Activated naive CD4-positive, alpha-beta T cell treated with anti-CD3 and anti-CD28 coated beads, Interleukin-2, amount 50 U/mL, for 16 hours (primary cell): ENCODE data around the gene FAM227B.
"Not testable (repeated sequence)": the region's sequence is repeated elsewhere in the genome, so short reads cannot be mapped to it uniquely, and the experiment has no call there.

Source experiments
- DNase-seq: peaks from one replicate; pipeline ENCODE4 v3.0.0-alpha.2; 2020

The FAM227B gene, protein sequence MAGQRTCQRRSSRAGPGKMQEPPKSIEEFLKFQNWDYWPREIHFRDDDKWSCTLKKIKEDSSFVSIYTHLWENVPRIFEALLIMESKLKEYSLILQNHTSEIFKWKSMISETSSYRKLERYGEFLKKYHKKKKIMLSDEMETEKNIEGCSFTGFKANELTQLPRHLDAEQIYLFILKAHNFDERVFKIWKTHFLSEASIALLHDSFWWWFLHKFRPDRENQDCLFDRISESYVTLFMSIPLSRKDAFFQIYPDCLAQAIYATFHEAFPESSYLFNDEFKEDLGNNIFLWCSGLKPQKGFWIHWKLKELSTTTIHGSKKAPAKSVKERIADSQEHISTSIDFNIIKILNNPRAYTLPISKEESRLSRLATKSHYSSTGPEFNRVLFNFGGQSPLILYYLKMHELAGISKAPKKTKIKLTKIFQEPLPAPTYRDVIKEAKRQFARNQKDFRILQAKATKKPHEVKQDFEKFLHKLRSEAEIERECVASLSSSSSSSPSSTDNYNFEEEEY

DNA sequence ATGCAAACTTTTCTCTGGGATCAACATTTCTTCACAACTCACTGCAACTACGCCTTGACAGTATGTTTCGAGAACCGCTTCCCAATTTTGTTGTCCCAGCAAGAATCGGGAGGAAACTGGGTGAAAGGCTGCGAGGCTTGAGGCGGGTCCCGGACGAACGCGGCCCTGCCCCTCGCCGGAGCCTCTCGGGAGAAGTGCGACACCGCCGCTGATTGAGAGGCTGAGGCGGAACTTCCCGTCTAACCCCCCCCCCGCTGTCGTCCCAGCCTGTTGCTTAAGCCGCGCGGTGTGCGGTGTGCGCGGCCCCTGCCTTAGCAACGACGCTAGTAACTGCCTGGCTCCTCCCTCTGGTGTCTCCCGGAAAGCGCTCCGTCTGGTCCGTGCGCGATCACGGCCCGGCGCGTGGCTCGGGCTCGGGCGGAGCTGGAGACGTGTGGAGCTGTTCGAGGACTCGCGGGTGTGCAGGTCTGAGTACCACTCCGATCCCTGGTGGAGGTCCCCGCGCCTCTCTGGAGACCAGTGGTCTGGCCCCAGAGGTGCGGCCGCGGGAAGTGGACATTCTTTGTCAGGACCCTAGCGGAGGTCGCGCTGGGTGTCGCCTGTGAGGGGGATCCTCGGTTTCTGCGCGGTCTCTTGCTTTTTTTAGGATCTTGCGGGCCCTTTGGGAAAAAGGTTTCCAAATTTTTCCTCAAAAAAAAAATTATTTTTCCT lies at the start of gene FAM227B, which contains the start of gene DTWD1:
Gene FAM227B (minus strand): TSS at position 161 of the 711 bp plus-strand sequence. CDS start 5,647 bp downstream, outside the sequence.
Gene DTWD1 (plus strand): TSS at position 391 of the 711 bp plus-strand sequence. CDS start 4,120 bp downstream, outside the sequence.
- DNase-seq: peak; percentile 91

DNA sequence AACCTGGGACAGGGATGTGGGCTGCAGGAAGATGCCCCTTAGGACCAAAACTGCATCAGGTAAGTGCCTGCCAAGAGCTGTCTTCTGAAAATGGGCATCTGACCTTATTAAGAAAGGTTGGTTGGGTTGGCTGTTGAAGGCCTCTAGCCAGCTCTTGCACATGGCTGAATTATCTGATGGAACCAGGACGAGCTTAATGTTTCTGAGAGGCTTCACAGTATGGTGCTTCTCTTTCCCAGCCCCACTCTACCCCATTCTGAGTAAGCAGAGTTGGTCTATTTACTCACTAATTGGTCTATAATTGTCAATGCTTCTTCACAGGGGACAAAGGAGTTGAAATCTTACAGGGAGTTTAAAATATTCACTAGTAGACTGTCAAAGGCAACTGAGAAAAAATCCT lies 48.7 kb upstream of the FAM227B start:
- DNase-seq: no peak

DNA sequence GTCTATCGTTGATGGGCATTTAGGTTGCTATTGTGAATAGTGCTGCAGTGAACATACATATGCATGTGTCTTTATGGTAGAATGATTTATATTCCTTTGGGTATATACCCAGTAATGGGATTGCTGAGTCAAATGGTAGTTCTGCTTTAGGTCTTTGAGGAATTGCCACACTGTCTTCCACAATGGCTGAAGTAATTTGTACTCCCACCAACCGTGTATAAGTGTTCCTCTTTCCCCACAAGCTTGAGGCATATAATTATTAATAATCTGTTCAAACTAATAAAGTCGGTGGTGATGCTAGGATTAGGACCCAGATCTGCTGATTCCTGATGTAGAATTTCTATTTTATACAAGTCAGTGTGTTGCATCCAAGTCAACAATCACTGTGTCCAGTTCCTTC lies 45.9 kb upstream of the FAM227B start:
- DNase-seq: not testable (repeated sequence)

DNA sequence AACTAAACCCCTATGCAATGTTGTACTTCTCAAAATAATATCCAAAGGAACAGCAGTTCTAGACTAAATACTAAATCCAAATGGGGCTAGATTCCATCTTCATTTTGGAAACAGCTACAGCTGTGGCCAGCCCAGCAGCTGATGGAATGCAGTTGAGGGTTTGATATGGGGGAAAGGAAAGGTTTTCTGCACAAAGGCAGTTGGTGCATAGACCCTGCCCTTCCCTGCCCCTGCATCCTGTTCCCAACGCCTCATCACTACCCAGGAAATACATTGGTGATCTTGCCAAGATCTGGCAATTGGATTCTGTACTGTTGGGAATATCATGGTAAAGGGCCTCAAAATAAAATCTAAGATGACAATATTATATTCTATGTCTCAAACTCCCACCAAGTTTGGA lies 44.1 kb upstream of the FAM227B start:
- no peak for DNase-seq

DNA sequence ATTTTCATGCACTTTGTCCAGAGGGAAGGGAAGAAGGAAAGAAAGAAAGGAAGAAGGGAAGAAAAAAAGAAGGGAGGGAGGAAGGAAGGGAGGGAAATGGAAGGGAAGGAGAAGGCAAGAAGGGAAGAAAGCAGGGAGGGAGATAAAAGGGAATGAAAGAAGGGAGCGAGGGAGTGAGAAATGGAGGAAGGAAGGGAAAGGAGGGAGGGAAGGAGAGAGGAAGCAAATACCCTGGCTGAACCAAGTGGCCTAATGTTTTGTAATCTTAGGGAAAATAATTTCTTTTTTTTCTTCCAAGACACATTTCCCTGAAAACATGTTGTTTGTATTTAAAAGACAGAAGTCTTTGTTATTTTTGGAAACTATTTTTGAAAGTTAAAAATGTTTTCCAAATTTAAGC lies 36.1 kb upstream of the FAM227B start:
- no peak for DNase-seq

DNA sequence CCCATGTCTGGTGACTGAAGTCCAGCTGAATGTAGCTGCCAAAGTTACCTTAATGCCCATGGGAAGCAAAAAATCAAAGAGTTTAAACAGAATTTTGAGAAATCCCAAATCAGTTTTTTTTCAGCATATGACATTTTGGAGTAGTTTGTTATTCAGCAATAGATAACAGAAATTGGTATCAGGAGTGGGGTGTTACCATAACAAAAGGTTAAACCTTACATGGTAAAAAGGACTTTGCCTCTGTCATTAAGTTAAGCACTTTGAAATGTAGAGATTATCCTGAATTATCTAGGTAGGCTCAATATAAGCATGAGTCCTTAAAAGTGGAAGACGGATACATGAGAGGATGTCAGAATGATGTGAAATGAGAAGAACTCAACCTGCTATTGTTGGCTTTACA lies 32.3 kb upstream of the FAM227B start:
- DNase-seq: no peak

DNA sequence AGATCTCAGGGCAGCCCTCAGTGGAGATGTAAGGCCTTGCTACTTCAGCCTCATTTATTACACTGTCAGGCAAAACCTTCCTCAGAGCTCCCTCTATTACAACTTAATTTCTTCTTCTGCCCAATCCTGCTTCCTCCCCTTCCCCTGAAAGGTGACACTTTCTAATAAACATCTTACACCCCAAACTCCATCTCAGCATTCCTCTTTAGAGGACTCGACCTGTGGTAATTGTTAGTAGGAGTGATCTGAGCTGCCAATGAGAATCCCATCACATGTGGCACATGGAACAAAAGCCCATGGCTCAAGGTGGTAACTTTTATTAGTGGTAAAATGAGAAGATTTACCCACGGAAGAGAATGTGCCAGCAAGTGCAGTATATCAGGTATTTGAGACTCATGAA lies 30.1 kb upstream of the FAM227B start:
- no peak for DNase-seq

DNA sequence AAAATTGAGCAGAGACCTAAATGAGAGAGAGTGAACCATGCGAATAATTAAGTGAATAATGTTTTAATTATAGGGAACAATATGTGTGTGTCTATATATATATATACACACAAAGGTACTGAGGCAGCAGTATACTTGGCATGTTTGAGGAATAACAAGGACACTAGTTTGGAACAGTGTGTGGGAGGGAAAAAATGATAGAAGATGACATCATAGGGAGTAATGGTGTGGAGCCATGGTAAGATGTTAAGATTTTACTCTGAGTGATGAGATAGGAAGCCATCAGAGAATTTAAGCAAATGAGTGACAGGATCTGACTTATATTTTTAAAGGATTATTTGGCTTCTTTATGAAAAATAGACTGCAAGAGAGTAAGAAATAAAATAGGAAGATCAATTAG lies 29.4 kb upstream of the FAM227B start:
- DNase-seq: no peak

DNA sequence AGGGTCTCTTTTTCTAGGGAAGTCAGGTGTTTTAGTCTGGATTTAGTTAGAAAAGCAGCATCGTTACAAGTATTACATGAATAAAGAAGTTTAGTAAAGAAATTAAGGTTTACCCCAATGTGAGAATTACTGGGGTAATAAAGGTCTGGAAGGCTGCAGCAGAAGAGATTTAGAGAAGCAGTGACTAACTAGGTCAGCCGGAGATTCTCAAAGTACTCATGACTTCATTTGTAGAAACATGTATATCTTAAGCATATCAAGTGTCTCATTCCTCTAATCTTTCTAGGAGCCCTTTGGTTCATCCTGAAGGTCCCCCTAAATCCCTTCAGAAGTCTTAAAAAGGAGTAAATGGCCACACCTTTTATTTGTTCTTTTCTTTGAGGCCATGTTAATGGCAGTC lies 26.3 kb upstream of the FAM227B start:
- DNase-seq: no peak

DNA sequence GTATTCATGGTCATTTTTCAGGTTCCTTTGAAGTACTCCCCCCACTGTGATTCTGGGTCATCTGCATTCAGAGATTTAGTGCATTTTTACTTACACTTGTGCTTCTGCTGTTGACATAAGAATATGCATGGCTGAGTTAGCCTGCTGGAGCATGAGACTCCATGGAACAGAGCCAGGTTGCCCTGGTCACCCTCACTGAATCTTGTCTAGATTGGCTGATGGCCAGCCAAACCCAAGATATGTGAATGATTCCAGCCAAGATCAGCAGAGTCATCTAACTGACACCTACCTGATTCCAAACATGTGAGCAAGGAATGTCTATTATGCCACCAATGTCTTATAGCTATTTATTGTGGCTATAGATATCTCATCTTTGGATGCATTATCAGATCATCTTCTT lies 25.3 kb upstream of the FAM227B start:
- no peak for DNase-seq

DNA sequence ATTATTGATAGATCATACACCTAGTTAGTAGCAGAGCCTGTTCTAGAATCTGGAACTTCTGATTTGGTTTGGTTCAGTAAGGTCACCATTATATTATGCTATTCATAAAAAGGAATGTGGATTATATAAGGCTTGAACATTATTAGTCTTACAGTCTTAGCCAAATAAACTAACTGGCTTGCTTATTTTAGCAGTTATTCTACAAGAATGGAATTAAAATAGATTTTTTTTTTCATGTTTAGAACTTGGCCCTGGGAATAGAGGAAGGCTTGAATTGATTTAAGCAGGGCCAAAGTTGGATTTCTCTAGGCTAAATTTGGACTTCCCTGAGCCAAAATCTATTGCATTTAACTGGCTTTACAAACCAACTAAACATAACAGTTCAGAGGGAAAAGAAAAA lies 24.7 kb upstream of the FAM227B start:
- DNase-seq: no peak

DNA sequence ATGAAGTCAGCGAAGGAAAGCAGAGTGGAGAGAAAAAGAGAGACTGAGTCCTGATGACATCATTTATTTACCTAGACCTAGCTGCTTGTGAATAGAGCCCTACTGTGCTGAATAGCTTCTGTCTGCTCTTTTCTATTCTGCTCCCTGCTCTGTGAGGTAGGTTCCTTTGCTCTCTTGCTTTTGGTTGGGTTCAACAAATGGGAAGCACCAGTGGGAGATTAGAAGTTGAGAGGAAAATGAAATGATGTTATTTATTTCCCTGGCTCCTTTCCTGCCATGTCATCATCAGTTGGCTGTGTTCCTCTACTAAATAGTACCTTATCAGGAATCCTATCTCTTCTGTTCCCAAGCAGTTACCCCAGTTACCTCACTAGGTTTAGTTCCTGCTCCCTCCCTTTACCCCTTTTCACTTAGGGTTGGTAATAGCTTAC lies 23.8 kb upstream of the FAM227B start:
- DNase-seq: no peak

DNA sequence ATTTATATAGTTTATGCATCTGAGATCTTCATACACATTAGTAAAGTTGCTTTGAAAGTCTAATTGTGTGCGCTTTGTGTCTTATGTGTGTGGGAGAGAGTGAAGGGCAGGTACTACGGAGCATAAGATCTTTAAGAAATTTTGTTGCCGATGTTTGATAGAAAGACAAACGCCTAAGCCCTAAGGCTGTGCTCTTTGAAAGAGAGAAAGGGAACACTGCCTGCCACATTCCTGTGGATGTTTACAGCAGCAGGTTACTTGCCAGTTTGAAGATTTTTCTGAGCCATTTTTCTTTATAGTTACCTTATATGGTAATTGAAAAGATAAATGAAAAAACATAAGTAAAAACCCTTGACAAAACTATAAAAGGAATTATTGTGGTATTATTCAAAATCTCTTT lies 17.2 kb upstream of the FAM227B start:
- no peak for DNase-seq

DNA sequence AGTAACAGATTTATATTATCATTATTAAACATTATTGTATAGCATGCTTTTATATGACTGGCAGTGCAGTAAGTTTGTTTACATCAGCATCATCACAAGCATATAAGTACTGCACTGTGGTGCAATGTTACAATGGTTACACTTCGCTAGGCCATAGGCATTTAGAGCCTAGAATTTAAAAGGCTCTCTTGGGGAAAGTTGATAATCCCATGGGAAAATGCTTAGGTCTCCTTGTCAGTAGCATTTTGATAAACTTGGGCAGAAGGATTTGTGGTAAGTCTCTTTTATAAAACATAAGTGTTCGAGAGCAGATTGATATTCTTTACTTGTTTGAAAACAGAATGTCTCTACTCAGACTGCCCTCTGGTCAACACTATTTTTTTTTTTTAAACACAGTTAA lies 7.8 kb upstream of the FAM227B start:
- no peak for DNase-seq

DNA sequence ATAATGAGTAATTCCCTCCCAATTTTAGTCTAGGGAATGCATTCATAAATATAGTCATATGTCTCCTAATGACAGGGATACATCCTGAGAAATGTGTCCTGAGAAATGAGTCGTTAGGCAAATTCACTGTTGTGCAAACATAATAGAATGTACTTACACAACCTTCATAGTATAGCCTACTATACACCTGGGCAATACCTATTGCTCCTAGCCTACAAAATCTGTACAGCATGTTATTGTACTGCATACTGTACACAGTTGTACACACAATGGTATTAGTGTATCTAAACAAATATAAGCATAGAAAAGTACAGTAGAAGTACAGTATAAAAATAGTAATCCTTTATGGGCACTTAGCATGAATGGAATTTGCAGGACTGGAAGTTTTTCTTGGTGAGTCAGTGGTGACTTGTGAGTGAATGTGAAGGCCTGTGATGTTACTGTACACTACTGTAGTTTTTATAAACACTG lies 6.8 kb upstream of the FAM227B start:
- DNase-seq: no peak

DNA sequence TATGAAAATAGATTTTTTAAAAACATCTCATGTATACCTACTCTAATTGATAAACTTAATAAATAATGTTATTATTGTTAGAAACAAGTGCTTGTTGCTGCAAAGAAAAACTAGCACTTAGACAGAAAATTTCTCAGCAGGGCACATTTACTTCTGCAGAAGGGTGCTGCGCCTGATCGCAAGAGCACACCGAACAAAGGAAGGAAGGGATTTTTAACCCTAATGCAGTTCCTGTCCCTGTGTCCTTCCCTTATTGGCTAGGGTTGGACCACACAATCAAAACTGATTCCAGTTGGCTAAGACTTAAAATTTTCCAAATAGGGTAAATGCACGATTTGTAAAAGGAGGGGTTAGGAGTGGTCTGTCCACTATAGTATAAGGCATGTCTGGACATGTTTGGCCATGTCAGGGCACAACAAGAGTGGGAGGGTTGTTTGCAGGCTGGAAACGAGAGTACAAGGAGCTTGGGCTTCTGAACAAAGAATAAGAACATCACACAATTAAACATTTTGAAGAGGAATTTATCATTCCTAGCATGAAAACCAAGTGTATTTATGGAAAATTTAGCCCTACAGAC lies 4.9 kb upstream of the FAM227B start:
- no peak for DNase-seq

DNA sequence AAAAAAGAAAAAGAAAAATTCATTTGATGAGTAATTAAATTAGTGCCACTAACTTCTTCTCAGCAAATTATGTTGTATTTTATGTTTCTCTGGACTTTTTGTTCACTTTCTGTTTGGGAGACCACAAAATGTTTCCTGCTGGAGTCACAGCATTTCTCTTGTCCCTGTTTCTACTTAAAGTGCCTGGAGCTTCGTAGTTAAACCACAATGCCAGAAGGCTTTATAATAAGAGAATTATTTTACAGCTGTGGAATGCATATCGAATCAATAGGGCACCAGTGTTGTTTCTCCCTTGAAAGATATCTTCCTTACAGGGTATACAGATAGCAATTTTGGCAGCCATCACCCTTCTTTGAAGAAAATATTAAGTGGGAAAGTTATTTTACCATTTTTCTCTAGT lies 3.4 kb upstream of the FAM227B start:
- DNase-seq: no peak

DNA sequence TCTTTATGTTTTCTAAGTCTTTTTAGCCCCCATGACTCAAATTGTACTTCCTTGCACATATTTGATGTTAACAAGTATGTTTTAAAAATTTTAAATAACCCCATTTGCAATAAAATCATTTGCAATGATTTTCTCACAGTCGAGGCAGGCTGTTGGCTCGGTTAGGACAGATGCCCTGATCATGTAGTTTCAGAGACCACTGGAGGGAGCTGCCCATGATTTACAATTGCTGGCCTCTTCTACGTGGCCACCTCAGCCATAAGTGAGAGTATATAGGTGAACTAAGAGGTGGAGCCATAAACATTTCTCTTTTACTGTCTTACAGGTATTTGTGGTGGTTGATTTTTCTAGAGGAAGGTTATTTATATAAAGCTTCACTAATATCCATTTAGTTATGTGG lies 1.9 kb upstream of the FAM227B start:
- no peak for DNase-seq

DNA sequence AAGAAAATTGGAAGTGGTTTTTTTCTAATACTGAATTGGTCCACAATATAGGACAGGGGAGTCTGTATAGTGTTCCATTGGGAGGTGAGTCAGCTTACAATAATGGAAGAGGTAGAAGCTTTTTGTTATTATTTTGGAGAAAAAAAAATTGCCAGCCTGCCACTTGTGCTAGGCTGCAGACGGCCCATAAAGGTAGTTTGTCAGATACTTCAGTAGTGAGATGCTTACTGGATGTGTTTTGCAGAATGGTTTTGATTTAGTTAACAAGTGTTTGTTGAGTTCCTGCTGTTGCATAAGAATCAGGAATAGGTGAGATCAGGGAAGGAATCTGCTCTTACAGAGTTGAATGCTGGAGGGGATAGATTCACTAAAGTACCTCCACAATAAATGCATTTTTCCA lies 1.3 kb upstream of the FAM227B start:
- no peak for DNase-seq

DNA sequence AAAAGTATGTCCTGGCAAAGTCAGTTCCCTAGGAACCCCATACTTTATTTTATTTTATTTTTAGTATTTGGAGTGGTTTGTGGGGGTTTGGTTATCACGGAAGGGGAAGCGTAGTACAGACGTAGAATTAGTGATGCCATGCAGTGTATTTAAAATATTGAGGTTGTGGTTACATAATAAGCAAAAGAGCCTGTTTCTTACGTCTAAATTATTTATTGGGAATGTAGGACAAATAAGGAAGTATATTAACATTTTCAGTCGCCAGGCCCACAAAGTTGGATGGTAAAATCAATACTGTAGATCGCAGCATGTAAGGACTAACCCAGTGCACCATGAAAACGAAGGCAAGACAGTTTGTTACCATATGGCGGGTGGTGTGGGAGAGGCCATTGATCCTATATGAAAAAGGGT lies 788 bp upstream of the FAM227B start:
- no peak for DNase-seq

DNA sequence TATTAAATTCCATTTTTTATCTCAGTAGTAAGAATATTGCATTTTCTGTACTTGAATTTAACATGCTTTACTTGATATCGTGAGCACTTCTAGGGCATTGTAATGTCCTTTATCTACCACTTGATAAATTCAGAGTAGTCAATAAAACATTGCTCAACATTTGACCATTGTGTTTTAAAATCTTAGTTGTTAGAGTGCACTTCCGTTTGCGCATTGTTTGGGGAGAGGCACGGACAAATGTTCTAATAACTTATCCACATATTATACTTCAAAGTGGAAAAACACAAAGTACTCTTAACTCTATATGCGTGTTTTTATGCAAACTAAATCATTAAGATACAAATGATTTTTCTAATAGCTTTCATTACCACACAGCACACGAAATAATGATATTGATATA lies 419 bp downstream of the FAM227B start:
- no peak for DNase-seq

DNA sequence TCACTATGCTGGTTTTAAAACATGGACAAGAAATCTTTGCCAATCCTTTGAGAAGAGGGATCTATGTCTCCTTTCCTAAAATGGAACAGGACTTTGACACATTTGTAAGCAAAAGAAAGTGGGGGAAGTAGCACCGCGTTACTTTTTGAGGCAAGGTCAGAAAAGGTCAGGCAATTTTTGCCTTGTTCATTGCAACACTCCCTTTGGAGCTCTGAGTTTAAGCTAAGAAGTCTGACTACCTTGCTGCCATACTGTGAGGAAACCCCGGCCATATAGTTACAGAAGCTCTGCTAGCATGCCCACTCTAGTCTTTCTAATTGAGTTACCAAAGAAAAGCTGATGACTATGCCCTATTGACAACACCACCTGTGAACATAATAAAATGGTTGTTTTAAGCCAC lies 1.4 kb downstream of the FAM227B start:
- no peak for DNase-seq

DNA sequence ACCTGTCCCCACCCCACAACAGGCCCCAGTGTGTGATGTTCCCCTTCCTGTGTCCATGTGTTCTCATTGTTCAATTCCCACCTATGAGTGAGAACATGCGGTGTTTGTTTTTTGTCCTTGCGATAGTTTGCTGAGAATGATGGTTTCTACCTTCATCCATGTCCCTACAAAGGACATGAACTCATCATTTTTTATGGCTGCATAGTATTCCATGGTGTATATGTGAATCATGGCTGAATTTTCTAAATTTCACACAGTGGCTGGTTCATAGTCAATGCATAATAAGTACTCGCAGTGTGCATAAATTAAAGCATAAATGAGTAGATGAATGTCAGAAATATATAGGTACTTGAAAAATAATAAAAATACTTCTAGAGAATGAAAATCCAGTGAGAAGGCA lies 8.4 kb downstream of the FAM227B start:
- DNase-seq: not testable (repeated sequence)
